Measurements from ENCODE around the gene SUMO3. TPM values are rescaled to one million over a fixed set of nuclear protein-coding genes. Genes with fewer than 3 reads are reported as not detected.

Gene SUMO3
- total and polyA plus RNA-seq, 2 of the 4 experiments (the other 2 are of a cell fraction) = 64.9 to 101 TPM

- Histone ChIP-seq H4K91ac (ENCODE audit: insufficient read depth, low read depth, low read length) (no peak overlapping the region), H3K4me1 (ENCODE audit: control insufficient read depth, insufficient read depth, low read length) (peaks cover 4% of the 10 kb centered on the region; the same call in 1 of the 2 replicates), H4K5ac (ENCODE audit: low read depth, low read length) (no peak overlapping the region), H3K23ac (ENCODE audit: low read depth, low read length) (no peak overlapping the region; the same call in 1 of the 2 replicates), H3K4me2 (ENCODE audit: low read depth, low read length) (no peak overlapping the region), H3K9me1 (ENCODE audit: insufficient read depth, low read length) (peaks cover 3% of the 10 kb centered on the region), H3K18ac (ENCODE audit: low read depth, low read length) (no peak overlapping the region), H3K36me3 (ENCODE audit: control insufficient read depth, insufficient read depth, low read length) (peaks cover 8% of the 10 kb centered on the region), H3K14ac (replicated peaks; ENCODE audit: low read depth, low read length) (no peak overlapping the region), H2BK5ac (ENCODE audit: low read depth, low read length, poor library complexity, severe bottlenecking) (no peak overlapping the region), H2BK120ac (ENCODE audit: low read depth, low read length) (no peak overlapping the region), H2AFZ (replicated peaks; ENCODE audit: low read length, poor library complexity) (no peak overlapping the region), H3K9ac (ENCODE audit: low read depth, low read length) (no peak overlapping the region), H4K8ac (ENCODE audit: low read depth in 2 of 2, low read length in 2 of 2) (no peak overlapping the region), H3K79me1 (ENCODE audit: low read depth in 1 of 2, low read length in 2 of 2) (peaks cover 54 to 75% of the 10 kb centered on the region in 2 experiments), H2BK20ac (ENCODE audit: low read depth, low read length) (no peak overlapping the region), H2AK5ac (ENCODE audit: low read depth, low read length) (no peak overlapping the region), H3K27ac (ENCODE audit: insufficient read depth, low read length) (no peak overlapping the region), H3K4me3 (ENCODE audit: insufficient read depth, low read depth, low read length) (no peak overlapping the region), H2BK15ac (ENCODE audit: low read depth, low read length) (no peak overlapping the region), H3K4ac (ENCODE audit: low read depth, low read length) (no peak overlapping the region), H3K9me3 (ENCODE audit: control insufficient read depth, insufficient read depth, low read length) (no peaks in the 10 kb centered on the region), H3K56ac (ENCODE audit: extremely low read depth, insufficient read depth, low read length) (no peak overlapping the region), H3K27me3 (ENCODE audit: control insufficient read depth, insufficient read depth, low read length) (no peaks in the 10 kb centered on the region), H4K20me1 (ENCODE audit: insufficient read depth, low read length) (peaks cover 66% of the 10 kb centered on the region), H2AK9ac (replicated peaks; ENCODE audit: low read depth, low read length, poor library complexity) (no peak overlapping the region)
- in situ Hi-C loops (cut with MboI; ENCODE audit: low sequenced_read_pairs) (no loop called here), intact Hi-C loops (cut with micrococcal nuclease) (no loop called here), dilution Hi-C loops (cut with HindIII; ENCODE audit: low sequenced_read_pairs, unreplicated experiment) (no loop called here)
- ATAC-seq (ENCODE audit: low read depth) (no peak; the same call in 1 of the 2 replicates), DNase-seq (peak; percentile 58)
- CTCF ChIA-PET = interaction anchor here (1.2 kb wide), 1 partner anchor 10 kb away, joined by 4 read pairs; no protein-coding TSS in a partner anchor
- TF ChIP-seq MXI1 (IDR thresholded peaks at IDR 0.05; ENCODE audit: borderline replicate concordance, low read depth, low read length) = no peak
- TF ChIP-seq SMC3 (IDR thresholded peaks at IDR 0.05; ENCODE audit: low read depth, low read length) = no peak
- no peak for TF ChIP-seq CTCF (conservative IDR thresholded peaks at IDR 0.05; ENCODE audit: low read depth, low read length)
- no peak for TF ChIP-seq POLR2A (IDR thresholded peaks at IDR 0.05; ENCODE audit: low read depth, low read length)
- no peak for TF ChIP-seq USF2 (IDR thresholded peaks at IDR 0.05; ENCODE audit: low read depth, low read length)
- TF ChIP-seq NFE2L2 (IDR thresholded peaks at IDR 0.05; ENCODE audit: low read depth, low read length) = no peak
- no peak for TF ChIP-seq FOS (IDR thresholded peaks at IDR 0.05; ENCODE audit: low read depth, low read length)
- no peak for TF ChIP-seq RFX5 (IDR thresholded peaks at IDR 0.05; ENCODE audit: low read depth, low read length)
- TF ChIP-seq CHD1 (IDR thresholded peaks at IDR 0.05; ENCODE audit: low read depth, low read length) = no peak
- no peak for TF ChIP-seq ELK1 (IDR thresholded peaks at IDR 0.05; ENCODE audit: borderline replicate concordance, low read depth, low read length)
- TF ChIP-seq MAZ (IDR thresholded peaks at IDR 0.05; ENCODE audit: borderline replicate concordance, low read depth, low read length) = no peak
- TF ChIP-seq BHLHE40 (IDR thresholded peaks at IDR 0.05; ENCODE audit: low read depth, low read length) = no peak
- no peak for TF ChIP-seq MAFK (IDR thresholded peaks at IDR 0.05; ENCODE audit: low read depth, low read length)
- no peak for TF ChIP-seq RAD21 (IDR thresholded peaks at IDR 0.05; ENCODE audit: low read length)
- no peak for TF ChIP-seq CEBPB (IDR thresholded peaks at IDR 0.05; ENCODE audit: low read depth, low read length)
- no peak for TF ChIP-seq RCOR1 (IDR thresholded peaks at IDR 0.05; ENCODE audit: insufficient replicate concordance, low read length)
- BruUV-seq (replicated peaks) = no TSS peak
- POLR2A ChIA-PET (ENCODE audit: unreplicated experiment) = no interaction called here
- WGBS, 2 experiments (ENCODE audit: extremely low coverage in 2 of 2, insufficient read length in 1 of 2) = no CpG with 5 or more reads among the region's 1 CpG
Measured at GRCh38 chr21:44789880-44790279, 28.0 kb downstream of the SUMO3 start.

Data from IMR-90 (cell line).